HEK293T (cell line): Measurements from ENCODE around the gene PTPRH.

Source experiments
- FOXK2 ChIP-seq: fragments of 450-650 bp; IDR thresholded peaks from 2 replicates; pipeline ENCODE4 v1.6.1; 2016; ENCODE audit warnings: mild to moderate bottlenecking
- NFRKB ChIP-seq: fragments of 450-650 bp; IDR thresholded peaks from 2 replicates; pipeline ENCODE4 v1.6.1; 2016; ENCODE audit warnings: mild to moderate bottlenecking, moderate library complexity
- SP1 ChIP-seq: fragments of 450-650 bp; IDR thresholded peaks from 2 replicates; pipeline ENCODE4 v1.6.1; 2017
- SUZ12 ChIP-seq: fragments of 450-650 bp; IDR thresholded peaks from 2 replicates; pipeline ENCODE4 v1.6.1; 2016; ENCODE audit warnings: mild to moderate bottlenecking
- ZNF384 ChIP-seq: fragments of 450-650 bp; IDR thresholded peaks from 2 replicates; pipeline ENCODE4 v1.6.1; 2016
- TF ChIP-seq, protein P1 (sequence below): fragments of 450-650 bp; IDR thresholded peaks from 2 replicates; pipeline ENCODE4 v1.6.1; 2016

DNA sequence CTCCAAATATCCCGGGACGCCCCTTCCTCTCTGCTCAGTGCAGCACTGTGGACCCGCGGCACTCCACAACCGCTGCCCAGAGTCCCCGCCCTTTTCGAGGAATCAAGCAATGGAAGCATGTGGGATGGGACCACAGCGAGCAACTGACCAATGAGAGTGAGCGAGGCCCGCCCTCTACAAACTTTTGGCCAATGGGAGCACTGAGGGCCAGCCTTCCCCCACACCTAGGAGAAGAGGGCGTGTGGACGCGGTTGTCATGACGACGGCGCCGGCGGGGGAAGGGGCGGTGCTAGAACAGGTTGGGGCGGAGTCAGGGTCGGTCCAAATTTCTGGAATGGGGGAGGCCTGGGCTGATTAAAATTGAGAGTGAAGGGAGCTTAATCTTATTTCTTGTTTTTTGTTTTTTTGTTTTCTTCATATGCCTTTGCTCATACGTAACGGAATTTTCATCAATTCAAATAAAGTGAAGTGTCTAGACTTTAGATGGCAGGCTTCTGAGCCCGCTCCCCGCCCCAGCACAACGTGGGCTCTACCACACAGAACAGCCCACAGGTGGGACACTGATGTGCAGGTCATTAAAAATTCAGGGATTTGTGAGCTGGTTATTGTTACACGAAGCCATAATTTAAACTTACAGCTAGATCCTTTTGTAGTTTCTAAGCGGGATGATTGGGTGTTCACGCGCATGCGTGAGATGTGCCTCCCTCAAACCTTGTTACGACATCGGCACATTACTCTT lies 42.6 kb downstream of the PTPRH start, which contains the start of gene DNAAF3:
- TF ChIP-seq ZNF384 (no peak), FOXK2 (no peak), SP1 (peak; percentile 65; the same call in 1 of the 2 replicates), SUZ12 (no peak), NFRKB (no peak)
- TF ChIP-seq, protein P1, sequence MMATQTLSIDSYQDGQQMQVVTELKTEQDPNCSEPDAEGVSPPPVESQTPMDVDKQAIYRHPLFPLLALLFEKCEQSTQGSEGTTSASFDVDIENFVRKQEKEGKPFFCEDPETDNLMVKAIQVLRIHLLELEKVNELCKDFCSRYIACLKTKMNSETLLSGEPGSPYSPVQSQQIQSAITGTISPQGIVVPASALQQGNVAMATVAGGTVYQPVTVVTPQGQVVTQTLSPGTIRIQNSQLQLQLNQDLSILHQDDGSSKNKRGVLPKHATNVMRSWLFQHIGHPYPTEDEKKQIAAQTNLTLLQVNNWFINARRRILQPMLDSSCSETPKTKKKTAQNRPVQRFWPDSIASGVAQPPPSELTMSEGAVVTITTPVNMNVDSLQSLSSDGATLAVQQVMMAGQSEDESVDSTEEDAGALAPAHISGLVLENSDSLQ, result peak; percentile 77
